Measurements from ENCODE around the gene PGPEP1.

DNA sequence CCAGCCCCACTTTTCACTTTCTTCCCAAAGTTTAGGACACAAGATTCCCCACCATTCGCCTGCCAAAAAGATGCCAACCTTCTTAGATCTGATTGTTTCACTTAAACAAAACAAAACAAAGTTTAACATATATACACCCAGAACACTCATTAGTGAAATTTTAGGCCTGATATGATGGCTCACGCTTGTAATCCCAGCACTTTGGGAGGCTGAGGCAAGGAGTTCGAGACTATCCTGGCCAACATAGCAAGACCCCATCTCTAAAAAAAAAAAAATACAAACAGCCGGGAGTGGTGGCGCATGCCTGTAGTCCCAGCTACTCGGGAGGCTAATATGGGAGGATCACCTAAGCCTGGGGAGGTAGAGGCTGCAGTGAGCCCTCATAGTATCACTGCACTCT is 4.9 kb downstream of the PGPEP1 start:
- TF ChIP-seq CBX5 (IDR thresholded peaks at IDR 0.05; ENCODE audit: low read depth) (no peak), CBX3 (IDR thresholded peaks at IDR 0.05; ENCODE audit: borderline replicate concordance, low read depth) (no peak)
- TF ChIP-seq, protein P1, sequence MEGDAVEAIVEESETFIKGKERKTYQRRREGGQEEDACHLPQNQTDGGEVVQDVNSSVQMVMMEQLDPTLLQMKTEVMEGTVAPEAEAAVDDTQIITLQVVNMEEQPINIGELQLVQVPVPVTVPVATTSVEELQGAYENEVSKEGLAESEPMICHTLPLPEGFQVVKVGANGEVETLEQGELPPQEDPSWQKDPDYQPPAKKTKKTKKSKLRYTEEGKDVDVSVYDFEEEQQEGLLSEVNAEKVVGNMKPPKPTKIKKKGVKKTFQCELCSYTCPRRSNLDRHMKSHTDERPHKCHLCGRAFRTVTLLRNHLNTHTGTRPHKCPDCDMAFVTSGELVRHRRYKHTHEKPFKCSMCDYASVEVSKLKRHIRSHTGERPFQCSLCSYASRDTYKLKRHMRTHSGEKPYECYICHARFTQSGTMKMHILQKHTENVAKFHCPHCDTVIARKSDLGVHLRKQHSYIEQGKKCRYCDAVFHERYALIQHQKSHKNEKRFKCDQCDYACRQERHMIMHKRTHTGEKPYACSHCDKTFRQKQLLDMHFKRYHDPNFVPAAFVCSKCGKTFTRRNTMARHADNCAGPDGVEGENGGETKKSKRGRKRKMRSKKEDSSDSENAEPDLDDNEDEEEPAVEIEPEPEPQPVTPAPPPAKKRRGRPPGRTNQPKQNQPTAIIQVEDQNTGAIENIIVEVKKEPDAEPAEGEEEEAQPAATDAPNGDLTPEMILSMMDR (IDR thresholded peaks at IDR 0.05 in 2 of 3, conservative IDR thresholded peaks at IDR 0.05 in 1 of 3; ENCODE audit: control insufficient read depth in 2 of 3, extremely low read depth in 1 of 3, insufficient read depth in 1 of 3, low read depth in 3 of 3, low read length in 3 of 3) = no peak
- TF ChIP-seq, protein P2, sequence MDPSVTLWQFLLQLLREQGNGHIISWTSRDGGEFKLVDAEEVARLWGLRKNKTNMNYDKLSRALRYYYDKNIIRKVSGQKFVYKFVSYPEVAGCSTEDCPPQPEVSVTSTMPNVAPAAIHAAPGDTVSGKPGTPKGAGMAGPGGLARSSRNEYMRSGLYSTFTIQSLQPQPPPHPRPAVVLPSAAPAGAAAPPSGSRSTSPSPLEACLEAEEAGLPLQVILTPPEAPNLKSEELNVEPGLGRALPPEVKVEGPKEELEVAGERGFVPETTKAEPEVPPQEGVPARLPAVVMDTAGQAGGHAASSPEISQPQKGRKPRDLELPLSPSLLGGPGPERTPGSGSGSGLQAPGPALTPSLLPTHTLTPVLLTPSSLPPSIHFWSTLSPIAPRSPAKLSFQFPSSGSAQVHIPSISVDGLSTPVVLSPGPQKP (IDR thresholded peaks at IDR 0.05; ENCODE audit: low read depth, low read length) = no peak
